22Rv1 (cell line): ENCODE measurements around the gene MAP3K9.

ENCODE experiments used
- ZFX ChIP-seq: fragments of 450-650 bp; IDR thresholded peaks from 2 replicates; pipeline ENCODE4 v1.6.1; 2017; ENCODE audit warnings: antibody characterized with exemption, borderline replicate concordance
- TF ChIP-seq, protein P1 (sequence below): fragments of 450-650 bp; IDR thresholded peaks from 2 replicates; pipeline ENCODE4 v1.5.1; 2017; ENCODE audit warnings: mild to moderate bottlenecking

DNA sequence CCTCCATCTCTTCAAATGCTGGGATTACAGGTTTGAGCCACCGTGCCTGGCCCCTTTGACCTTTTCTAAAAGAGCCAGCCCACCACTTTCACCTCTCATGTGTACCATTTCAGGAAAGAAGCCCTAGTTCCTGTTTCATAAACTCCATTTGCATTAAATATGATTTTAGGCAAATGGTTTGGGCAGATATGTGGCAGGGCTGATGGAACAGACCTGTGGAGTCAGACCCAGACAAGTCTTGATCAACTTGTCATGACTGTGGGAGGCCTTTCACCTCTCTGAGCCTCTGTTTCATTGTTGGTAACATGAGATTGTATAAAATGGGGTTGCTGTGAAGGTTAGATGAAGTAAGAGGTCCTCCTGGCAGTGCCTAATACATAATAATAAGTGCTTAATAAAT, 5.2 kb upstream of the MAP3K9 start:
- TF ChIP-seq, protein P1, sequence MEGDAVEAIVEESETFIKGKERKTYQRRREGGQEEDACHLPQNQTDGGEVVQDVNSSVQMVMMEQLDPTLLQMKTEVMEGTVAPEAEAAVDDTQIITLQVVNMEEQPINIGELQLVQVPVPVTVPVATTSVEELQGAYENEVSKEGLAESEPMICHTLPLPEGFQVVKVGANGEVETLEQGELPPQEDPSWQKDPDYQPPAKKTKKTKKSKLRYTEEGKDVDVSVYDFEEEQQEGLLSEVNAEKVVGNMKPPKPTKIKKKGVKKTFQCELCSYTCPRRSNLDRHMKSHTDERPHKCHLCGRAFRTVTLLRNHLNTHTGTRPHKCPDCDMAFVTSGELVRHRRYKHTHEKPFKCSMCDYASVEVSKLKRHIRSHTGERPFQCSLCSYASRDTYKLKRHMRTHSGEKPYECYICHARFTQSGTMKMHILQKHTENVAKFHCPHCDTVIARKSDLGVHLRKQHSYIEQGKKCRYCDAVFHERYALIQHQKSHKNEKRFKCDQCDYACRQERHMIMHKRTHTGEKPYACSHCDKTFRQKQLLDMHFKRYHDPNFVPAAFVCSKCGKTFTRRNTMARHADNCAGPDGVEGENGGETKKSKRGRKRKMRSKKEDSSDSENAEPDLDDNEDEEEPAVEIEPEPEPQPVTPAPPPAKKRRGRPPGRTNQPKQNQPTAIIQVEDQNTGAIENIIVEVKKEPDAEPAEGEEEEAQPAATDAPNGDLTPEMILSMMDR, result no peak
- no peak for TF ChIP-seq ZFX
